ENCODE data around the gene EGLN2.
"Not testable (repeated sequence)": the region's sequence is repeated elsewhere in the genome, so short reads cannot be mapped to it uniquely, and the experiment has no call there.

EGLN2 gene

DNA sequence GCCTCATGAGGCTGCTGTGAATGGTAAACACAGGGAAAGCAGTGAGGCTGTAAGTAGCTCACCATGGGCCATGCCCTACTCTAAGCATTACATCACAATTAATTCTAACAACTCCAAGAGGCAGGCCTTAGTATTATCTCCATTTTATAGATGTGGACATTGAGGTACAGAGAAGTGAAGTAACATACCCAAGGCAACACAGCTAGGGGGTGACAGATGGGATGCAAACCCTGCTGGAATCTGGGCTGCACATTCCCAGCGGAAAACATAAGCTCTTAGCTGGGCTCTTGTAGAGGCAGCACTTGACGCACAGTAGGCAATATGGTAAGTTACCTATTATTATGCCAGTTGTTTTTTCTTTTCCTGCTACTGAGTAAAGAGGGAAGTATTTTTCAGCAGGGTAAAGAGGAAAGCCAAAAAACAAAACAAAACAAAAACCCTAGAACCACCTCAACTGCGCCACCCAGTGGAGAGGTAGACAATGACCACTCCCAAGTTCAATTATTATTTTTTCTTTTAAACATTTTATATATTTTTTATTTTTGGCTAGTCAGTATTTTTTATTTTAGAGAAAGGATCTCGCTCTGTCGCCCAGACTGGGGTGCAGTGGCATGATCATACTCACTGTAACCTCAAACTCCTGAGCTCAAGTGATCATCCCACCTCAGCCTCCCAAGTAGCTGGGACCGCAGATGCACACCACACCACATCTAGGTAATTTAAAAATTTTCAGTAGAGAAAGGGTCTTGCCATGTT, 20.7 kb downstream of the EGLN2 start:
- DNase-seq, result peak in 3 of 4 experiments; percentile 35 to 62 (median 53)

DNA sequence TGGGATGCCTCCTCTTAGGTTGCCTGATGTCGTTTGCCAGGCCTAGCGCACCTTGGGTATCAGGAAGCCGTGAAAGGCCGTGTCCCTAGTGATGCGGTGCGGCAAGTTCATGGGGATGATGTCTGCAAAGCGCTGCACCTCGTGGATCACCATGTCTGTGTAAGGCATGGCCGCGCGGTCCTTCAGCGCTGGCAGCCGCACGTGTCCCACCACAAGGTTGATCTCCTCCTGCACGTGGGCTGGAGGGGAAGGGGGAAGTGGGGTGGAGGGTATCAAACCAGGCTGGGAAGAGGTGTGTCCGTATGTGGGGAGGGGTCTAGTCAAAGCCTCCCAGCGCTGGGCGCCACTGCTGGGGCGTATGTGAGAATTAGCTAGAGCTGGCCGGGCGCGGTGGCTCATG, 23.2 kb downstream of the EGLN2 start:
- no peak for DNase-seq

DNA sequence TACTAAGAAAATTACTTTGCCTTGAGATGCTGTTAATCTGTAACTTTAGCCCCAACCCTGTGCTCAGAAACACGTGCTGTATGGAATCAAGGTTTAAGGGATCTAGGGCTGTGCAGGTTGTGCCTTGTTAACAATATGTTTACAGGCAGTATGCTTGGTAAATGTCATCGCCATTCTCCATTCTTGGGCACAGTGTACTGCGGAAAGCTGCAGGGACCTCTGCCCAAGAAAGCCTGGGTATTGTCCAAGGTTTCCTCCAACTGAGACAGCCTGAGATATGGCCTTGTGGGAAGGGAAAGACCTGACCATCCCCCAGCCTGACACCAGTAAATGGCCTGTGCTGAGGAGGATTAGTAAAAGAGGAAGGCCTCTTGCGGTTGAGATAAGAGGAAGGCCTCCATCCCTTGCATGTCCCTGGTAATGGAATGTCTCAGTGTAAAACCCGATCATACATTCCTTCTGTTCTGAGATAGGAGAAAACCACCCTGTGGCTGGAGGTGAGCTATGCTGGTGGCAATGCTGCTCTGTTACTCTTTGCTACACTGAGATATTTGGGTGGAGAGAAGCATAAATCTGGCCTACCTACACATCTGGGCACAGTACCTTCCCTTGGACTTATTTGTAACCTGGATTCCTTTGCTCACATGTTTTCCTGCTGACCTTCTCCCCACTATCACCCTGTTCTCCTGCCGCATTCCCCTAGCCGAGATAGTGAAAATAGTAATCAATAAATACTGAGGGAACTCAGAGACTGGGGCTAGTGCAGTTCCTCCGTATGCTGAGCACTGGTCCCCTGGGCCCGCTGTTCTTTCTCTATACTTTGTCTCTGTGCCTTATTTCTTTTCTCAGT, 23.9 kb downstream of the EGLN2 start:
- not testable (repeated sequence) for DNase-seq

DNA sequence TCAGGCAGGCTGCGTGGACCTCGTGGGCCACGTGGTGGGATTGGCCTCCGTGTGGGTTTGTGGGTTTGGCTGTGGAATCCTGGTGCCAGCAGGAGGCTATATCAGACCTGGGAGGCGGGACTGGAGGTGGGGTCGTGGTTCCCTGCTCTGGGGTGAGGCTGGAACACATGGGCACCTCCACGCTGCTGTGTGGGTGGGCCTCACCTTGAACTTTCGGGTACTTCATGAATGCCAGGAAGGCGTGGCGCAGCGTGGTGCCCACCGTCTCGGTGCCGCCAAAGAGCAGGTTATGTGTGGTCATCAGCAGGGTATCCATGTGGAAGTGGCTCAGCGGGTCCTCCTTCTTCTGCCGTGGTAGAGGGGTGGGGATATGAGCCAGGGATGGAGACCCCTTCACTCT, 25.9 kb downstream of the EGLN2 start:
- DNase-seq, result not testable (repeated sequence)

DNA sequence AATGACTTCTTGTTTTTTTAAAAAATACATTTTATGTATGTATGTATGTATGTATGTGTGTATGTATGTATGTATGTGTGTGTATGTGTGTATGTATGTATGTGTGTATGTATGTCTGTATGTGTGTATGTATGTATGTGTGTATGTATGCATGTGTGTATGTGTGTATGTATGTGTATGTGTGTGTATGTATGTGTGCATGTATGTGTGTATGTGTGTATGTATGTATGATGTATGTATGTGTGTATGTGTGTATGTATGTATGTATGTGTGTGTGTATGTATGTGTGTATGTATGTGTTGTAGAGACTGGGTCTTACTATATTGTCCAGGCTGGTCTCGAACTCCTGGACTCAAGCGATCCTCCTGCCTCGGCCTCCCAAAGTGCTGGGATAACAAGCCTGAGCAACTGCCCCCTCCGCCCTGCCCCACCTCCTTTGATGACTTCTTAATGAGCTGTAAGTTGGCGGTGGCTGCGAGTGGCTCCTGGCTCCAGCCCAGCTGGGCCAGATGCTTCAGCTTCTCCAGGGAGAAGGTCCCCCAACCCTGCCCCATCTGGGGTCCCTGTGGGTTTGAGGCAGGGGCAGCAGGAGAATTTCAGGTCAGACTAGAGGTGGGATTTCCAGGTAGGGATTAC, 26.6 kb downstream of the EGLN2 start:
- DNase-seq, result not testable (repeated sequence)

DNA sequence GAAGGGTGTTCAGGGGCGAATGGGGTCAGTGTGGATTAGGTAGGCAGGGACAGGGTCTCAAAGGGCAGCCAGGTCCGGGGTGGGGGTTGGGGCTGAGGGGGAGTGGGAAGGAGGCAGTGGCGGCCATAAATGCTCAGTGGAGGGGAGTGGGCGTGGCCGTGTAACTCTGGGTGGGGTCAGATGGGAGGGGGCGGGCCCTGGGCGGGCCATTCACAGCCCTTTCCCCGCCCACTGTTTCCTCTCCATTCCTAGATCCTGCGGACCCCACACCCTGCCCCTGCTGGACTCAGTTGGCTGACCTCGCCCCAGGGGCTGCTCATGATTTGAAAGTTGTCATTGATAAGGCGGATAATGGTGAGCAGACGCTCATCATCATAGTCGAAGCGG, 27.3 kb downstream of the EGLN2 start:
- DNase-seq, result not testable (repeated sequence)

DNA sequence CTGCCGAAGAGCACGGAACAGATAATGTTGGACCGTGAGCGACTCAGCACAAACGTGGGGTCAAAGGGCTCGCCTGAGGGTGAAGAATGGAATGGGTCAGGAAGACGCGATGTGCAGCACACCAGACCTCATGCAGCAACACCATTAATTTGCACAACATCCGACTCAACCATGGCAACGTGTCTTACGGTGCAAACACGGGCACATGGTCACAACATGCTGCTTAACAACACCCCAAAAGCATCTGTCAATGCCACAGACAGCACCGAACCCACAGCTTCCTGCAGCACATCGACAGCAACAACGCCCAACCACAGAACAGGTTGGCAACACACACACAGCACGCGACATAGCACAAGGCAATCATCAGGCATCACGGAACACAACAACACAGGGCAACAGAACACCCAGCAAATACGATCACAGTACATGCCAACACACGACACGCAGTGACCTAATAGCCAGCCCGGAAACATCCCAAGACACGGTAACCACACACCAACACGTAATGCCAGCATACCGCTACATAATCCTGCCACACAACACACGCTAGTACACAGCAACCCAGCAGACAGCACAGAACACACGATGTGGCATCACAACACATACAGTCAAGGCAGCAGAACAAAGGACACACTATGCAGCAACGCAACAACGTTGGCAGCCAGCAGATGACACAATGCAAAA, 27.9 kb downstream of the EGLN2 start:
- peak in 2 of 4 experiments; percentile 53 to 57 for DNase-seq

DNA sequence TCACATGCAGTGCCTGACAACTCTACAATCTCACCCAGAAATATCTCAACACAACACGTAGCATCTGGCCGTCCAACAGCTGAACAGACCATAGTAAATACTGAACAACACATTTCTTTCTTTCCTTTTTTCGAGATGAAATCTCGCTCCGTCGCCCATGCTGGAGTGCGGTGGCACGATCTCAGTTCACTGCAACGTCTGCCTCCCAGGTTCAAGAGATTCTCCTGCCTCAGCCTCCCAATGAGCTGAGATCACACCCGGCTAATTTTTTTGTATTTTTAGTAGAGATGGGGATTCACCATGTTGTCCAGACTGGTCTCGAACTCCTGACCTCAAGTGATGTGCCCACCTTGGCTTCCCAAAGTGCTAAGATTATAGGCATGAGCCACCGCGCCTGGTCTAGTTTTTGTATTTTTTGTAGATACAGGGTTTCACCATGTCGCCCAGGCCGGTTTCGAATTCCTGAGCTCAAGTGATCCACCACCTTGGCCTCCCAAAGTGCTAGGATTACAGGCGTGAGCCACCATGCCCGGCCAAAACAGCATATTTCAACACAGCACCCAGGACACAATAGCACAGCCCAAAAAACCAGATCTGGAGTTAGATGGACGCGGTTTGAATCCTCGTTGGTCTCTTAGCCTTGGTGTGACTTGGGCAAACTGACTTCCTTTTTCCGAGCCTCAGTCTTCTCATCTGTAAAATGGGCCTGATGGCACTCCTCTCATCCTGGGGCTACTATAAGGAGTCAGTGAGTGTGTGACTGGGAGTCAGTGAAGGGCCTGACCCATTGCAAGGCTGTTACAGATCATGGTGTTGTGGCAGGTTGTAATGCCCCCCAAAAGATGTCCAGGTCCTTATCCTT, 28.6 kb downstream of the EGLN2 start:
- no peak for DNase-seq

DNA sequence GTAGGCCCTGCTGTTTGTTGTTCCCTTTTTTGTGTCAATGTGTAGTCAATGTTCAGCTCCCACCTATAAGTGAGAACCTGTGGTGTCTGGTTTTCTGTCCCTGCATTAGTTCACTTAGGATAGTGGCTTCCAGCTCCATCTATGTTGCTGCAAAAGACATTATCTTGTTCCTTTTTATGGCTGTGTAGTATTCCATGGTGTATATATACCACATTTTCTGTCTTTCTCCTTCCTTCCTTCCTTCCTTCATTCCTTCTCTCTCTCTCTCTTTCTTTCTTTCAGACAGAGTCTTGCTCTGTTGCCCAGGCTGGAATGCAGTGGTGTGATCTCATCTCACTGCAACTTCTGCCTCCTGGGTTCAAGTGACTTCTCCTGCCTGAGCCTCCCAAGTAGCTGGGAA, 30.2 kb downstream of the EGLN2 start:
- DNase-seq, result no peak

DNA sequence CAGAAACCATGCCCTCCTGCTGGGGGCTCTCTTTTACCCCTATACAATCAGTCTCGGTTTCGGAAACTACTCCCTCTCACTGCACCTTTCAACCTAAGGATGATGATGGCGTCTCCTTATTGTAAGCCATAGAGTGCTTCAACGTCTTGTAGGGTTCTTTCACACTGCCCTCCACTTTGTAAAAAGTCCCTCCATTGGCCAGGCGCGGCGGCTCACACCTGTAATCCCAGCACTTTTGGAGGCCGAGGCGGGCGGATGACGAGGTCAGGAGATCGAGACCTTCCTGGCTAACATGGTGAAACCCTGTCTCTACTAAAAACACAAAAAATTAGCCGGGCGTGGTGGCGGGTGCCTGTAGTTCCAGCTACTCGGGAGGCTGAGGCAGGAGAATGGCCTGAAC, 31.8 kb downstream of the EGLN2 start:
- not testable (repeated sequence) for DNase-seq

DNA sequence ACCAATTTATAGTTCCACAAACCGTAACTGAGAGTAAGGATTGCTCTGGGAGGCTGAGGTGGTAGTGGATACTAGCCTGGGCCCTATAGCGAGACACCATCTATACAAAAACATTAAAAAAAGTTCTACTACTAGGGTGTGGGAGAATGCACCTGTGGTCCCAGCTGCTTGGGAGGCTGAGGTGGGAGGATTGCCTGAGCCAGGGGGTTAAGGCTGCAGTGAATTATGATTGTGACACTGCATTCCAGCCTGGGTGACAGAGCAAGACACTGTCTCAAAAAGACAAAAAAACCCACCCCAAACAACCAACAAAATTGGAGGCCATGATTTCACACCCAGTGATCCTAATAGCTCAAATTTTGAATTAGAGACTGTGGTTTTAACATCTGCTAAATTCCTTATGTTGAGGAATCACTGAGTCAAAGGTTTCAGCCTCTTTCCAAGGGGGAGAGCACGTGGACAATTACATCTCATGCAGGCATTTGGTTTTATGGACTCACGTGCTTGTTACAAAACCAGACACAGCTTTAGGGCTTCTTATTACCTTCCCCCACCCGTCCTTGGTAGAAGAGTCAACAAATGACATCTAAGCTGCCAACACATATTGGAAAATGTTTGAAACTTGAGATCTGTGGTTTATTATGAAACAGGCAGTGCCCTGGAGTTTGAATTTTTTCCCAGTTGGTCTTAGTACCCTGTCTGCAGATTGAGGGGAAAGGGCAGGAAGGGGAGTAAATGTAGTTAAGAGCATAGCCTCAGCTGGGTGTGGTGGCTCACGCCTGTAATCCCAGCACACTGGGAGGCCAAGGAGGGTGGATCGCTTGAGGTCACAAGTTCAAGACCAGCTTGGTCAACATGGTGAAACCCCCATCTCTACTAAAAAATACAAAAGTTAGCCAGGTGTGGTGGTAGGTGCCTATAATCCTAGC, 32.8 kb downstream of the EGLN2 start:
- no peak for DNase-seq

DNA sequence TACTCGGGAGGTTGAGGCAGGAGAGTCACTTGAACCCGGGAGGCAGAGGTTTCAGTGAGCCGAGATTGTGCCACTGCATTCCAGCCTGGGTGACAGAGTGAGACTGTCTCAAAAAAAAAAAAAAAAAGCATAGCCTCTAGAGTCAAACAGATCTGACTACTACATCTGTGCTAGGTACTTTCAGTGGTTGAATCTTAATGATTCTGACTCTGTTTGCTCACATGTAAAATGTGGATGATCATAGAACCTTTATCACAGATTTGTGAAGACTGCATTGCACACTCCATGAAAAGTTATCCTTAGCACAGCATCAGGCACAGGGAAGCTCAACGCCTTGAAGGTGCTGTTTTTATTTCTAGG, 33.4 kb downstream of the EGLN2 start:
- not testable (repeated sequence) for DNase-seq

DNA sequence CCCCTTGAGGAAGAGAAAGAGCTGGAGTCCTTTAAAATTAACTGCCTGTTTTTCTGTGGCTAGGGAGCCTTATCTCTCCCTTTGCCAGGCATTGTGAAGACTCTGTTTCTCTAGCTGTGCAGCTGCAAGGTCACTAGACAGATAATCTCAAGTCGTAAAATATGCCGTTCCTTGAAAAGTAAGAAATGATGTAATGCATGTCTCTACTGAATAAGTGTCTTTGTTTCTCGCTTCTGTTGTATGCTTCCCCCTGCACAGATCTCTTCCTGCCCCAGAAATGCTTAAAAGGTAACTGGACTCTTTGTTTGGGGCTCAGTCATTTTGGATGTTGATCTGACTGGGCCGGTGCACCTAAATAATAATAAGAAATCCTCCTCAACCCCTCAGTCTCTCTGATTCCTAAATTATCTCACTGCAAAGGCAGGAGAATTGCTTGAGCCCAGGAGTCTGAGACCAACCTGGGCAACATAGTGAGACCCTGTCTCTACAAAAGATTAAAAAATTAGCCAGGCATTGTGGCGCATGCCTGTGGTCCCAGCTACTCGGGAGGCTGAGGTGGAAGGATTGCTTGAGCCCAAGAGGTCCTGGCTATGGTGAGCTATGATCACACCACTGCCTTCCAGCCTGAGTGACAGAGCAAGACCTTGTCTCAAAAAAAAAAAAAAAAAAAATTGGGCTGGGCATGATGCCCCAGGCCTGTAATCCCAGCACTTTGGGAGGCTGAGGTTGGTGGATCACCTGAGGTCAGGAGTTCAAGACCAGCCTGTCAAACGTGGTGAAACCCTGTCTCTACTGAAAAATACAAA, 34.9 kb downstream of the EGLN2 start:
- DNase-seq, result not testable (repeated sequence)

DNA sequence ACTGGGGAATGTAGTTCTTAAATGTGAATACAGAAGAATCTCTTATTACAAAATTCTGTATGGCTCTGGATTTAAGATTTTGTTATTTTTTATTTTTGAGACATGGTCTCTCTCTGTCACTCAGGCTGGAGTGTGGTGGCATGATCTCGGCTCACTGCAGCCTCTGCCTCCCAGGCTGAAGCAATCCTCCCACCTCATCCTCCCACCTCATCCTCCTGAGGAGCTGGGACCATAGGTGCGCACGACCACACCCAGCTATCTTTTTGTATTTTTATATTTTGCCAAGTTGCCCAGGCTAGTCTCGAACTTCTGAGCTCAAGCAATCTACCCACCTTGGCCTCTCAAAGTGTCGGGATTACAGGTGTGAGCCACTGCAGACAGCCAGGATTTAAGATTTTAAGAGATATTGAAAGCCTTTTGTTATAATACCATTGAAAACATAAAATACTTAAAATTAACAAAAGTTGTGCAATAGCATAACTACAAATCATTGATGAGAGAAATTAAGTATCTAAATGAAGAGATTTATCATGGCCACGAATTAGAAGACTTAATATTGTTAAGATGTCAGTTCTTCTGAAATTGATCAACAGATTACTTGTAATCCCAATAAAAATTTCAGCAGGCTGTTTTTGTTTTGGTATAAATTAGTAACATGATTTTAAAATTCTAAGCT, 37.9 kb downstream of the EGLN2 start:
- no peak for DNase-seq

DNA sequence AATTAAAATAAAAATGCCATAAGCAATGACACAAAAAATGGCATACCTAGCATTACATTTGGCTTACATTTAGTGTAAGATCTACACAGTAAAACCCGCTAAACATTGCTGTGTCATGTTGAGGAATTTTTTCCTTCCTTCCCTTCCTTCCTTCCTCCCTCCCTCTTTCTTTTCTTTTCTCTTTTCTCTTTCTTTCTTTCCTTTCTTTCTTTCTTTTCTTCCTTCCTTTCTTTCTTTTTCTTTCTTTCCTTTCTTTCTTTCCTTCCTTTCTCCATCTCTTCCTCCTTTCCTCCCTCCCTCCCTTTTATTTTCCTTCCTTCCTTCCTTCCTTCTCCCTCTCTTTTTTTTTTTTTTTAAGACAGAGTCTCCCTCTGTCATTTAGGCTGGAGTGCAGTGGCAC, 39.5 kb downstream of the EGLN2 start:
- DNase-seq, result not testable (repeated sequence)

DNA sequence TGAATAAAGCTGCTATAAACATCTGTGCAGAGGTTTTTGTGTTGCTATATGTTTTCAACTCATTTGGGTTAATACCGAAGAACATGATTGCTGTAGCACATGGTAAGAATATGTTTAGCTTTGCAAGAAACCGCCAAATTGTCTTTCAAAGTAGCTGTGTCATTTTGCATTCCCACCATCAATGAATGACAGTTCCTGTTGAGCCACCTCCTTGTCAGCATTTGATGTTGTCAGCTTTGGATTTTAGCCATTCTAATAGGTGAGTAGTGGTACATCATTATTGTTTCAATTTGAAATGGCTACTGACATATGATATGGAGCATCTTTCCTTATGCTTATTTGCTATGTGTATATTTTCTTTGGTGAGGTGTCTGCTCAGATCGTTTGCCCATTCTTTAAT, 43.0 kb downstream of the EGLN2 start:
- DNase-seq, result not testable (repeated sequence)

DNA sequence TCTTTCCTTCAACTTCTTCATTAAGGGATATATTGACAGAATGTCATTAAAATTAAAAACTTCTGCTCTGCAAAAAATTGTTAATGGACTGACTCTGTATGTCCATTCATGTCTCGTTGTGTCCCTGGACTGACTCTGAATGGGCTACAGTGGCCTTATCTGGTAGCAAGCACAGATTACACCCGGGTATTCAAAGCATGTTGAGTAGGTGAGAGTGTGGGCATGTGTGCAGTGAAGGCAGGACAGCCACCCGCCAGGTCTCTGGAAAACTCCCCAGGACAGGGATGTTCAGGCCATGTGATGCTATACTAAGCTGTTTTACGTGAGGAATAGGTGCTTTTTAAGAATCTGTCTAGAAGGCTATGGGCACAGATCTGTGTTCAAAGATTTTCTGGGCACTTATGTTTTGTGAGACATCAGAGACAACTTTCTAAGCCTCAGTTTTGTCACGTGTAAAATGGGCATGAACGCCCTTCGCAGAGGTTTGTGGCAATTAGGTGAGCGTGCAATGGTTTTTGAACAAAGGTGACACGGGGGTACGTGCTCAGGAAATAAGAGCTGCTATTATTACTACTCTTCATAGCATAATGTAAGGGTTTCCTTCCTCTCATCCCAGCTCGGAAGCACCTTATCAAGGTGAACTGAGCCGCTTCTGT, 44.1 kb downstream of the EGLN2 start:
- DNase-seq, result not testable (repeated sequence)

DNA sequence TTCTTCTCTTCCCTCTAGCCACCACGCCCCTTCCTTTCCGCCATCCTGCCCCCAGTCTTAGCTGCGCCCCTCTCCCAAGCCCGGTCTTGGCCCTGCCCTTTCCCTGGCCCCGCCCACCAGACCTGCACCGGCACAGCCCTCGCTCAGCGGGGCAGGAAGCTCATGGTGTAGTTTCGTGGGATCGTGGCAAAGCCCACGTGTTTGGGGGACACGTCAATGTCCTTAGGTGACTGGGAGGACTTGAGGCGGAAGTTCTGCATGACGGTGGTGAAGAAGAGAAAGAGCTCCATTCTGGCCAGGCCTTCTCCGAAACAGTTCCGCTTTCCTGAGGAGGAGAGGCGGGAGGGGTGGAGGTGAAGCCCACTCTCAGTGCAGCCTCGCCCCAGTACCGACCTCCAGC, 44.7 kb downstream of the EGLN2 start:
- DNase-seq, result peak in 3 of 4 experiments; percentile 20 to 72 (median 25)

DNA sequence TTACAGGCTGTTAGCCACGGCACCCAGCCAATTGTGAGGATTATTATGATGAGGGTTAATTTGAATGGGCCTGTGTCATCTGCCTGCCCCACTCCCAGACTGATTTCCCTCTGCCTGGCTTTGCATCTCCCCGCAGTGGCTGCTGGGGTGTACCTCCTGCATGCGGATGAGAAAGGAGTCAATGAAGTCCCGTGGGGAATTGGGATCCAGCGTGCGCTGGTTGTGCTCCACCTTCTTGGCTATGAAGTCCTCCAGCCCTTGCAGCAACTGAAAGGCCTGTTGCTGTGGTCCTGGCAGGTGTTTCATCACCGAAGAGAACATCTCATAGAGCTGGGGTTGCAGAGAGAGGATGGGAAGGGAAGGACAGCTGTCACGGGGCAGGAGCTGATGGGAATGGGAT, 47.7 kb downstream of the EGLN2 start:
- DNase-seq, result not testable (repeated sequence)

Data from activated naive CD4-positive, alpha-beta T cell (primary cell).